NCI-H2227 treated with DMSO at 0.1 percent for 48 hours (cell line): Measurements from ENCODE around the gene SKIL.

Experiments used
- DNase-seq: peaks from one replicate; lab custom pipeline; 2025; lab: John Stamatoyannopoulos, UW

Gene SKIL

GRCh38 chr3:170350515-170351413 is 6.8 kb upstream of the SKIL start:
- no peak for DNase-seq

- DNase-seq = no peak
Measured at GRCh38 chr3:170352936-170353335, 4.6 kb upstream of the SKIL start.

GRCh38 chr3:170353485-170353884 is 4.0 kb upstream of the SKIL start:
- no peak for DNase-seq

- no peak for DNase-seq
Measured at GRCh38 chr3:170354760-170355159, 2.8 kb upstream of the SKIL start.

- DNase-seq = peak; percentile 83
Measured at GRCh38 chr3:170355738-170356595, 1.5 kb upstream of the SKIL start.

- no peak for DNase-seq
Measured at GRCh38 chr3:170356596-170357175, 829 bp upstream of the SKIL start.

GRCh38 chr3:170358042-170359010 is 811 bp downstream of the SKIL start:
- peak; percentile 36 for DNase-seq

- no peak for DNase-seq
Measured at GRCh38 chr3:170359178-170359704, 1.7 kb downstream of the SKIL start.

GRCh38 chr3:170360466-170360865 is 3.0 kb downstream of the SKIL start:
- DNase-seq = no peak

GRCh38 chr3:170360916-170361315 is 3.4 kb downstream of the SKIL start:
- DNase-seq = no peak

GRCh38 chr3:170361711-170362110 is 4.2 kb downstream of the SKIL start:
- no peak for DNase-seq

- DNase-seq = no peak
Measured at GRCh38 chr3:170363471-170363994, 6.0 kb downstream of the SKIL start.

GRCh38 chr3:170364965-170365364 is 7.5 kb downstream of the SKIL start:
- no peak for DNase-seq

- no peak for DNase-seq
Measured at GRCh38 chr3:170367797-170368196, 10.3 kb downstream of the SKIL start.

- DNase-seq = no peak
Measured at GRCh38 chr3:170368921-170369320, 11.4 kb downstream of the SKIL start.

GRCh38 chr3:170372190-170372879 is 14.8 kb downstream of the SKIL start:
- DNase-seq = no peak

- no peak for DNase-seq
Measured at GRCh38 chr3:170383567-170383966, 26.1 kb downstream of the SKIL start.

GRCh38 chr3:170386468-170386867 is 29.0 kb downstream of the SKIL start:
- DNase-seq = no peak

- no peak for DNase-seq
Measured at GRCh38 chr3:170387950-170388349, 30.4 kb downstream of the SKIL start.

- DNase-seq = no peak
Measured at GRCh38 chr3:170391108-170391507, 33.6 kb downstream of the SKIL start.
